CD4-positive, alpha-beta T cell treated with Interleukin-4 for 1 hour (primary cell): ENCODE measurements around the gene TAOK1.

Experiments used
- DNase-seq, 2 donors: peaks; one replicate each; pipeline ENCODE4 v3.0.0-alpha.2; 2020 to 2022

The TAOK1 gene

GRCh38 chr17:29597361-29598172 lies 207.4 kb downstream of the TAOK1 start:
- DNase-seq, result no peak
